ENCODE data around the gene KRT4.
"Not testable (repeated sequence)": the region's sequence is repeated elsewhere in the genome, so short reads cannot be mapped to it uniquely, and the experiment has no call there.

The KRT4 gene

GRCh38 chr12:52769354-52769753, 44.6 kb downstream of the KRT4 start:
- no peak for DNase-seq

GRCh38 chr12:52768479-52769200, 45.3 kb downstream of the KRT4 start:
- no peak for DNase-seq

- DNase-seq, result no peak
Measured at GRCh38 chr12:52767427-52767826, 46.5 kb downstream of the KRT4 start.

GRCh38 chr12:52767020-52767379, 46.9 kb downstream of the KRT4 start:
- DNase-seq, result no peak

- no peak for DNase-seq
Measured at GRCh38 chr12:52766351-52767019, 47.4 kb downstream of the KRT4 start.

GRCh38 chr12:52765702-52766101, 48.2 kb downstream of the KRT4 start:
- DNase-seq, result no peak

- no peak for DNase-seq
Measured at GRCh38 chr12:52763991-52764390, 49.9 kb downstream of the KRT4 start.

GRCh38 chr12:52763036-52763659, 50.8 kb downstream of the KRT4 start:
- DNase-seq, result no peak

GRCh38 chr12:52761802-52762201, 52.1 kb downstream of the KRT4 start:
- no peak for DNase-seq

GRCh38 chr12:52761218-52761617, 52.7 kb downstream of the KRT4 start:
- DNase-seq, result not testable (repeated sequence)

- no peak for DNase-seq
Measured at GRCh38 chr12:52760623-52761022, 53.3 kb downstream of the KRT4 start.

- no peak for DNase-seq
Measured at GRCh38 chr12:52759695-52760094, 54.2 kb downstream of the KRT4 start.

GRCh38 chr12:52759218-52759617, 54.7 kb downstream of the KRT4 start:
- no peak for DNase-seq

- DNase-seq, result no peak
Measured at GRCh38 chr12:52757449-52758176, 56.3 kb downstream of the KRT4 start.

Data from activated CD4-positive, alpha-beta T cell treated with anti-CD3 and anti-CD28 coated beads, Interleukin-2, amount 50 U/mL, for 1 hour (primary cell).